Activated T-helper 1 cell treated with anti-CD3 and anti-CD28 coated beads, Interleukin-2, amount 50 U/mL, for 16 hours (primary cell): ENCODE measurements around the gene MAP3K21.

Experiments used
- DNase-seq, 2 donors: peaks; one replicate each; pipeline ENCODE4 v3.0.0-alpha.2; 2020; ENCODE audit warnings: low read depth in 1 of 2, low spot score in 1 of 2

The MAP3K21 gene

DNA sequence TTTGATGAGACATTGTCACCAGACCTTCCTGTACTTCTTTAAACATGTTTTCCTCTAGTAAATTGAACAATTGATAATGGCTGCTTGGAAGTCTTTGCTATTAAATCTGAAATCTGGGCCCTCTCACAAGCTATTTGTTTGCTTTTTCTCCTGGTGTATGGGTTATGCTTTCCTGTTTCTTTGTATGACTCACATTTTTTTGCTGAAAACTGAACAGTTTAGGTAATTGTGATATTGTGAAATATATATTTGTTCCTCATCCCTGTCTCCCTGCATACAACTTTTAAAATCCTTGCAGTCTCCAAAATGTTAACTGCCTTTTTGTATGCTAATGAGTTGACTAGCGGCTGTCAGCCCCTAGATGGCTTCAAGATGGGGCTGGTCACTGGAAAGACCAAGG is 61.6 kb downstream of the MAP3K21 start:
- no peak for DNase-seq

DNA sequence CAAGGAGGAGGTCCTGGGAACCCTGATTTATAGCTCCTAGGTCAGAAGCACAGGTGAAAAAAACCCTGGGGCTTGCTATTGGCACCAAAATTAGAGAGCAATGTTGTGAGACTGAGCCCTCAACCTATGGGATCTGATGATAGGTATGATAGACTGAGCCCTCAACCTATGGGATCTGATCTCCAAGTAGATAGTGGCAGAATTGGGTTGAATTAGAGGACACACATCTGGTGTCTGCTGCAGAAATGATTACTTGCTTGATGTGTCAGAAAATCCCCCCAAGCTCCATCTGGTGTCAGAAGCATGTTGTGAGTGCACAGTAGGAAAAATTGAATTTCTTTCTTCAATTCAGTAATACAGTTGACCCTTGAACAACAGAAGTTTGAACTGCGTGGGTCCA is 62.4 kb downstream of the MAP3K21 start:
- no peak for DNase-seq

DNA sequence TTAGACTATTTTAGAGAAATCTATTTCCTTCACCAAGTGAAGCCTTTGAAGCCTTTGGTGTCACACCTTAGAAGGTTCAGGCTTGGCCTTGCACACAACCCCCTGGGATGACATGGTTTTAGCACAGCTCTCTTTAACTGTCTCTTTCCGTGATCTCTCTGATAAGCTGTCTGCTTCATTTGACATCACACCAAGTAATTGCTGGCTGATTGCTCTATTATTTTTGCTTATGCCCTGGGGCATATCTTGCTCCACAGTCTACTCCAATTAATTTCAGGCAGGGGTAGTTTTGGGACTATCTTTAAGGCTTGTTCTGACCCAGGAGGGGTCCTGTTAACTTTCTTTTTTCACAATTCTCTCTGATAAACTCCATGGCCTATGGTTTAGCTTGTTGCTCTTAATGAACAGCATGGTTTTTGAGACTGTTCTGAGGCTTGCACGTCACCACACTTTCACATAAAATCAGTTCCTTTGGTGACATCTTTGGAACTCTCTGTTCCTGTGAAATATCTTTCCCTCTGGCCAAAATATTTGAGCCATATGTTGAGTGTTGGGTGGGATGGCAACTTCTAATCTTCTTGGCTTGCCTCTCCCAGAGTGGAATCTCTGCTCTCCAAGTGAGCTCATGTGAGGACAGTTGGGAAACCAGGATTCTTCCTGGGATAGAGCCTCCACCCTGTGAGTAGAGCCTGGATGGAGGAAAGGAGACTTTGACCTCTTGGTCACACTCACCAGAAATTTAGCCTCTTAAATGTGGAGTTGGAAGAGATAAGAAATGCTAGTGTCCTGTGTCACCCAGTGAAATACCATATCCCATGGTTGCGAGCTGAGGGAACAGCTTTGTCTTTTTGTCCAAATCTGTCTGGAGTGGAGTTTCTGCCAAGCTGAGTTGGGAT is 63.6 kb downstream of the MAP3K21 start:
- no peak for DNase-seq

DNA sequence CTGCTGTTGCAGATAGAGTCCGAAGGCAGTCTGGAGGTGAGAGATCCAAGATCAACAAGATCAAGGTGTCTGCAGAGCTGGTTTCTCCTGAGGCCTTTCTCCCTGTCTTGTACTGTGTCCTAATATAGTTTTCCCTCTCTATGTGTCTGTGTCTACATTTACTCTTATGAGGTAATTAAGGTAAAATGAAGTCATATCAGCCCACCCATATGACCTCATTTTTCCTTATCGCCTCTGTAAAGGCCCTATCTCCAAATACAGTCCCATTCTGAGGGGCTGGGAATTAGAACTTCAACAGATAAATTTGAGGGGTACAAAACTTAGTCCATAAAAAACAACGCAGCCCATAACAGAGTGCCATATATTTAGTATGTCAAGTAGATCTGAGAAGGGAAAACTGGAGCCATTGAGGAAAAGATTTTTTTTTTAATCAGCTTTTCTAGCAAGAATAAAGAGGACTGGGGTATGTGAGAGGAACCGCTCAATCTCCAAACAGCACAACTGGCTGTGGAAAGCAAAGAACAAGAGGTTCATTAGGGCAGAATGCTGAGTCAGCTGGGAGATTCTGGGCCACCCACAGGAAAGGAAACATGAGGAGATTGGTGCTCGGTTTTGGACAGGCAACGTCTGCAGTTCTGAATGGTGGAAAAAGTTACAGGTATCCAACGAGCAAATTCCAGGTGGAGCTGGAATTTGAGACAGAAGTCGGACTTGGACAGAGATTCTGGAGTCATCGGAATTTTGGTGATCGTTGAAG is 65.7 kb downstream of the MAP3K21 start:
- no peak for DNase-seq

DNA sequence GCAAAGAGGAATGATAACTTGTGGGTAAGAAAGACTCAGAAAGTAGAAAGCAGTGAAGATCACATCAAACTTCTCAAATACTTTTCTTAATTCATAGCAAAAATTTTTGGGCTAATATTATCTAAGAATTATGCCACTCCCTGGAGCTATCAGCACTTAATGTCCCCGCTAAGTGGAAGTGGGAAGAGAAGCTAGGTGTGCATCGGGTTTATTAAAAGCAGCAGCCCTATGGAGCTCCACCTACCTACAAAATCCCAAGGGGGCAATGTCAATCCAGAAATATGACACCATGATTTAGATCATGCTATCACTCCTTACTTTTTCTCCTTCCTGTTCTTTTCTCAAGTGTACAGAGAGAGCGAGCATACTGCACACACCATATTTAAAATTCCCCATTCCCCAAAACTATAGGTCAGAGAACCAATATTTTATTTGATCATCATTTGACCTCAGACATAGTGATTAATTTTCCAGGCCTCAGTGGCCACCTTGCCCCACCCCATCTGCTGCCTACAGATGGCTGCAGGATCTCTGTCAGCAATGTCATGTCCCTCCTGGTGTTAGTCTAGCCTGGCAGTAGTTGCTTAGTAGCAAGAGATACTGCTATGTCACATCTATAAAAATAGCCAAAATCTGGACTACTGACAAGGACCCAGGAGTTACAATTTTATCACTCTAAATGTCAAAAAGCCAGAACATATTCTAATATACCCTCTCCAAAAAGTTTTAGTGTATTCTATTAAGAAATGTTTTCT is 66.6 kb downstream of the MAP3K21 start:
- DNase-seq: no peak

DNA sequence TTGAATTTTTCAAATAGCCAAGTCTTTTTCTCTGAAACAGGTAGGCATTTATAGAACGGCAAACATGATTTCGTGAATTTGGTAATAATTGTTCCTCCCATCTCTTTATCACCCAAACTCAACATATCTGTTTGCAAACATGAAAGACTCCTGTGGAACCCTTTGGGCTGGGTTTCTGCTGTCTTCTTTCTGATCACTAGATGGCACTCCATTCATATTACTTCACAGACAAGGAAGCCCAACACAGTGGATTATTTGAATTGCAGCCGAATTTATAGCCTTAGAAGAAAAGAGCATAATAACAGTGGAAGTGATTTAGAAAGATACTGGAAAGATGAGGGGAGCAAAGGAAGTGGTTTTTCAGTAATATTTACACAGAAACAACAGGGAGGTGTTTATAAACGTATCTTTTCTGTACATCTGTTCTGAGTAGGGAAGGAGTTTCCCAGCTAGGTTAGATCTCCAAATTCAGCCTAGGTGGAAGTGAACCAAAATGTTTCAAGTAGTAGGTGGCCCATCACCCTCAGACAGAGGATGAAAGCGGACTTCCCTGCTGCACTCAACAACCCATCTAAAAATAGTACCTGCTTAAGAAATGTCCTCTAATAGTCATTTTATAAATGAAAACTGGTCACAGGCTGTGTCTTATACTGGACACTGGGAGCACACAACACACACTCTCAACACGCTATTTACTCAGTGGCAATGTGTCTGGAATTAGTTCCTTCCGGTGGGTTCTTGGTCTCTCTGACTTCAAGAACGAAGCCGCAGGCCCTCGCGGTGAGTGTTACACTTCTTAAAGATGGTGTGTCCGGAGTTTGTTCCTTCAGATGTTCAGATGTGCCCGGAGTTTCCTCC is 67.6 kb downstream of the MAP3K21 start:
- no peak for DNase-seq

DNA sequence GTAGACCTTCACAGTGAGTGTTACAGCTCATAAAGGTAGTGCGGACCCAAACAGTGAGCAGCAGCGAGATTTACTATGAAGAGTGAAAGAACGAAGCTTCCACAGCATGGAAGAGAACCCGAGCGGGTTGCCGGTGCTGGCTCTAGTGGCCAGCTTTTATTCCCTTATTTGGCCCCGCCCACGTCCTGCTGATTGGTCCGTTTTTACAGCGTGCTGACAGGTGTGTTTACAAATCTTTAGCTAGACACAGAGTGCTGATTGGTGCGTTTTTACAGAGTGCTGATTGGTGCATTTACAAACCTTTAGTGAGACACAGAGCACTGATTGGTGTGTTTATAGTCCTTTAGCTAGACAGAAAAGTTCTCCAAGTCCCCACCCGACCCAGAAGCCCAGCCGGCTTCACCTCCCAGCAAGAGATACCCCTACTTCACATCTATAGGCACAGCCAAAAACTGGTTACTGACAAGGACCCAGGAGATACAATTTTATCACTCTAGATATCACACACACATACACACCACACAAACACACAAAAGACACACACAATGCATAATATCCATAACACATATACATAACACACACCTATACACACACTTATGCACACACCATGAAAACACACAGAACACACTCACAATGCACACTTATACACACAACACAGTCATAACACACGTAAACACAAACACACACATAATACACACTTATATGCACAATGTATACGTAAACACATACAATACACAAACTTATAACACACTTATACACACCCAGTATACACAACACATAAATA is 68.5 kb downstream of the MAP3K21 start:
- no peak for DNase-seq

DNA sequence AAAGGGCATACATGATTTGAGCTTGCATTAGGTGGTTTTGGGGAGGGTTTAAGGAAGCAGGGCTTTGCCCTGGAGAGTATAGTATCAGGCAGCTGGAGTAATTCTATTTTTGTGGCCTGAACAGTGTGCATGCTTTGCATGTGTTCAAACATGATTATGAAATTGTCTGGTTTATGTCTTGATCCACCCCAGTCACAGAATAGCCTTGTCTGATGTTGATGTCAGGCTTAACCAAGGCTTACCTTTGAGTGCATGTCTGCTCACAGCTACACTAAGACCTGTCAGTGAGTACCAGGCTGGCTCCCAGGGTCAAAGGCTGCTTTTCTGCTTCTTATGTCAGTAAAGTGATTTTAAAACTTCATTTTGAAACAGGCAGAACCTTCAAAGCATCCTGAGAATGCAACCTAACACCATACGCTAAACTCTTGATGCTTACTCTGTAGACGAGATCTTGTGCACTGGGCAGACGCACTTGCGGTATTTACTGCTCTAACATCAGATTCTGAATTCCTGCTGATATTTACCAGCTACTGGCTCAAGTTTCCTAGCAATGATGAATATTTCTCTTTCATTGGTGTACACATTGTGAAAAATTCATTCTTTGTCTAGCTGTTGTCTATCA is 78.9 kb downstream of the MAP3K21 start:
- DNase-seq: no peak

DNA sequence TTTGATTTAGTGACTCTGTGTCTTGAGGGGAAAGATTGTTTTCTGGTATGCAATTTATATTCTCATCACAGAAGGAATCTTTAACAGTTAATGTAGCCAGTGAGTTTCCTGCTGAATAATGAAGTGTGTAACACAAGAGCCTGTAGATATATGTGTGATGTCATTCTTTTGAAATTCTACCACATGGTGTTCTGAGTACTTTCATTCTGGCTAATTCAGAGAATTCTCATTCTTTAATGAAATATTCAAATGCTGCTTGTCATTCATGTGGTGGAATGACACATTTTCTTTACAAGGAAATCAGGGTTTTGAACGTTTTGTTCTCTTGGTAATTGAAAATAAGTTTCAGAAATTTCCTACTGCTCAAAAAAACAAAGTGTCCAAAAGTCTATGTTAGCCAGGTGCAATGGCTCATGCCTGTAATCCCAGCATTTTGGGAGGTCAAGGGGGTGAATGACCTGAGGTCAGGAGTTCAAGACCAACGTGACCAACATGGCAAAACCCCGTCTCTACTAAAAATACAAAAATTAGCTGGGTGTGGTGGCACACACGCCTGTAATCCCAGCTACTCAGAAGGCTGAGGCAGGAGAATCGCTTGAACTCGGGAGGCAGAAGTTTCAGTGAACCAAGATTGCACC is 79.6 kb downstream of the MAP3K21 start:
- DNase-seq: no peak

DNA sequence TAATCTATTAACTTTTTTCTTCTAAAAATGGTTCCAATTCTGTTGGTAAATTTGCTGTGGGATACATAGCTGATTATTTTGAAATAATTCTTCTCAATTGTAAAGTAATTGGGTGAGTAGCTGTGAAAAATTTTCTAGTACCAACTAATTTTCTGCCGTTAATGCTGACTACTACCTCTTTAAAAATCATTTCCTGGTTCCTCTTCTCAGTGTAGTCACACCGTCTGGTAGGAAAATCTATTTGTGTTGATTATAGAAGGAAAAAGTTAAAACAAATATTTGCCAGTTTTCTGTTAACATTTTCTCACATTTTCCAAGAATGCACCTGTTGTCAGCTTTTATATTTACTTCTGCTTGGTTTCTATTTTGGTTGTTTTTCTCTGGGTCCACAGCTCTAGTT is 82.0 kb downstream of the MAP3K21 start:
- DNase-seq: no peak

DNA sequence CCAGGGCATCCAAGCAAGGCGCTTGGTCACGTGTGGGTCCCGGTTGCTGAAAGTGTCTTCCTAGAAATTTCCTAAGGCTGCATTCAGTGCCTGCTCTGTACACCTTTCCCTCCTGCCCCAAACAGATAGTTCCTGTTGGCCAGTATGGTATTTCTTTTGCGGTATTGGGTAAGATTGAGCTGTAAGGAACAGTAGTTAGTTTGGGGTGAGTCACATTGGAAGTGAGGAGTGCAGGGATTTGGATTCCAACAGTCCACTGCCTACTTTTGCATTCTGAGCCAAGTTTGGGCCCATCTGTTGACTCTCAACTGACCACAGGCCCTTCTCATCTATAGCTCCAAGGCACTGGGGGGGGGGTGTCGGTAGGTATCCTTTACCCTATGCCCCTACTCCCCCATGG is 83.4 kb downstream of the MAP3K21 start:
- DNase-seq: no peak

DNA sequence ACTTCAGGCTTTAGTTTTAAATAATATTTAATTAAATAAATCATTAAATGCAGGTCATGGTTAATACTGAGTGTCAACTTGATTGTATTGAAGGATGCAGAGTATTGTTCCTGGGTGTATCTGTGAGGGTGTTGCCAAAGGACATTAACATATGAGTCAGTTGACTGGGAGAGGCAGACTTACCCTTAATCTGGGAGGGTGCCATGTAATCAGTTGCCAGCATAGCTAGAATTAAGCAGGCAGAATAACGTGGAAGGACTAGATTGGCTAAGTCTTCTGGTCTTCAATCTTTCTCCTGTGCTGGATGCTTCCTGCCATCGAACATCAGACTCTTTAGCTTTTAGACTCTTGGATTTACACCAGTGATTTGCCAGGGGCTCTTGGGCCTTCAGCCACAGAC is 85.3 kb downstream of the MAP3K21 start:
- DNase-seq: no peak

DNA sequence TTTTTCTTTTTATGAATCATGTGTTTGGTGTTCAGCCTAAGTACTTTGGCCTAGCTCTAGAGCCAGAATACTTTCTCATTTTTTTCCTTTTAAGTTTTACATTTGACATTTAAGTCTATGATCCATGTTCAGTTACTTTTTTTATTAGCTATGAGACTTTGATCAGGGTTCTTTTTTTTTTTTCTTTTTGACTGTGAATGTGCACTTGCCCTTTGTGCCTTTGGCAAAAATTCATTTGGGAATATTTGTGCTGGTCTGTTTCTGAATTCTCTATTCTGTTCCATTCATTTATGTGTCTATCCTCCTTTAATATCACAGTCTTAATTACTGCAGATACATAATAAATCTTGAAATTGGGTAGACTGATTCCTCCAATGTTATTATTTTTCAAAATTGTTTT is 93.8 kb downstream of the MAP3K21 start:
- no peak for DNase-seq

DNA sequence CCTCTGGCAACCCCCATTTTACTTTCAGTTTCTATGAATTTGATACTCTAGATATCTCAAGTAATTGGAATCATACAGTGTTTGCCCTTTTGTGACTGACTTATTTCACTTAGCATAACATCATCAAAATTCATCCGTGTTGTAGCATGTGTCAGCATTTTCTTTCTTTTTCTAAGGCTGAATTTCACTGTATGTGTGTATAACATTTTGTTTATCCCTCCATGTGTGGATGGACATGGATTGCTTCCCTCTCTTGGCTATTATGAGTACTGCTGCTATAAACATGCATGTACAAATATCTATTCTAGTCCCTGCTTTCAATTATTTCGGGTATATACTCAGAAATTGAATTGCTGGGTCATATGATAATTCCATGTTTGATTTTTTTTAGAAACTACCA is 97.3 kb downstream of the MAP3K21 start:
- DNase-seq: no peak

DNA sequence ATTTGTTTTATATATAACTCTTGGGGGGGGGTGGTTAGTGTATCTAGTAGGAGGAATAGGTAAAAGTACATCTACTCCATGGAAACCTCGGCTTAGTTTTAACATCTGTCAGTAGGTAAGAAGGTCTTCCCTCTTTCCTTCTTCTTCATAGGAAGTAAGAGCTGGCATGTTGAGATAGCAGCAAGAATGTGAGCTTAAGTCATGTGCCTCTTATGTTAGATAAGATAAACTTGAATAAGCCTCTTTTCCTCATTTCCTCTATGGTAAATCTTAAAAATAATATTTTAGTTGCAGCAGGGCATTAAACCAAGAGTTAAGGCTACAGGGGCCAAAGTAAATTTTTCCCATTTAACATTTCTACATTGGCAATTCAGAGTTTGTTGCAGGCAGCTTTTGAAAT is 100.4 kb downstream of the MAP3K21 start:
- DNase-seq: no peak

DNA sequence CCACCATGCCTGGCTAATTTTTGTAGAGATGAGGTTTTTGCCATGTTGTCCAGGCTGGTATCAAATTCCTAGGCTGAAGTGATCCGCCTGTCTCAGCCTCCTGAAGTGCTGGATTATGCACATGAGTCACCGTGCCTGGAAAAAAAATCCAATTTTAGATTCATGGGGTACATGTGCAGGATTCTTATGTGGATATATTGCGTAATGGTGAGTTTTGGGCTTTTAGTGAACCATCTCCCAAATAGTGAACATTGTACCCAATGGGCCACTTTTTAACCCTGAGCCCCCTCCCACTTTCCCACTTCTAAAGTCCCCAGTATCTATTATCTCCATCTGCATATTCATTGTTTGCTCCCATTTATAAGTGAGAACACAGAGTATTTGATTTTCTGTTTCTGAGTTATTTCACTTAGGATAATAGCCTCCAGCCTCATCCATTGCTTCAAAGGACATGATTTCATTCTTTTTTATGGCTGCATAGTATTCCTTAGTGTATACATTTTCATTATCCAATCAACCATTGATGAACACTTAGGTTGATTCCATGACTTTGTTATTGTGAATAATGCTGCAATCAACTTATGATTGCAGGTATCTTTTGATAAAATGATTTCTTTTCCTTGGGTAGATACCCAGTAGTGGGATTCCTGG is 104.4 kb downstream of the MAP3K21 start:
- DNase-seq: no peak

DNA sequence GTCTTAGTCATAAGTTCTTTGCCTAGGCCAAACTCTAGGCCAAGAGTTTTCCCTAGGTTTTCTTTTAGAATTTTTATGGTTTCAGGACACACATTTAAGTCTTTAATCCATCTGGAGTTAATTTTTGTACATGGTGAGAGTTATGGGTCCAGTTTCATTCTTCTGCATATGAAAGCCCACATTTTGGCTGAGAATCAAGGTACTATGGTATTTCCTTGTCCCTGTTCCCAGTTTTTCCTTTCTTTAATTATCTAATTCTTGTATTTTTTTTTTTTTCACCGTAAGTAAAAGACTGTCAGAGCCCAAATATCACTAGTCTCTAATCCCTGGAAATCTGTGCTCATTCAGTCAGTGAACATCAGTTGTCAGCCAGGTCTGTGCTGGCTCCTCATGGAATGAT is 105.4 kb downstream of the MAP3K21 start:
- DNase-seq: no peak

DNA sequence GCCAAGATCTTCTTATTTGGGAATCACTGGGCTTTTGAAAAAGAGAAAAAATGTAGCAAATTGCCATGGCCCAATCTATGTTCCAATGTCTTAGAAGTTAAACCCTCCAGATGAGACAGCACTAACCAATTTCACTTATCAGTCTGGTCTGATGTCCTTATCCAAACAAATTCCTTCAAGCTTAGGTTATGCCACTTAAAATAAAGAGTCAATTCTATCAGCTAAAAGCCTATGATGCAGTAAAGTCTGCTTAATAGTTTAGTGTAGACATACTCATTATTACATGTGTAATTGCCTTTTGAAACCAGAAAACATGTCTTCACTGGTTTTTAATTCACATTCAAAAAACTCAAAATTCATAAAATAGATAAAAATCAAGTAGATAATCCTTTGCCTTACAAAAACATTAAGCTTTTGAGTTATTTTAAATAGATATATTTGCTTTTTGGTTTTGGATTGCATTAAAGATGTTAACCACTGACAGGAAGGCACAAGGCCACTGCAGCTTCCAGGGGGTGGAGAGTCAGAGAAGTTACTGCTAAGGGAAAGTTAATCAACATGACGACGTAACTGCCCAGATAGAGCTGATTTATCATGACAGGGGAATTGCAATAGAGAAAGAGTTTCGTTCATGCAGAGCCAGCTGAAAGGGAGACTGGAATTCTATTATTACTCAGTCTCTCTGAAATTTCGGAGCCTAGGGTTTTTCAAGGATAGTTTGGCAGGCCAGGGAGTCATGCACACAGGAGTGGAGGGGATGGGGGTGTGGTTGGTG is 106.1 kb downstream of the MAP3K21 start:
- DNase-seq: no peak
